GM12878 (cell line): ENCODE measurements around the gene ZNF691. TPM values are rescaled to one million over a fixed set of nuclear protein-coding genes. Genes with fewer than 3 reads are reported as not detected.

Experiments used
- ATAC-seq: fragments of 200-7000 bp; cut with Tn5 transposase; 3 replicates; pipeline ENCODE4 v1.9.1; 2020; ENCODE audit warnings: mild to moderate bottlenecking, moderate library complexity
- BruUV-seq: library from RNA; stranded (reverse); fragments of 400-500 nt; replicated peaks from 2 replicates; lab custom pipeline; 2021; lab: Mats Ljungman, UMichigan
- CTCF ChIA-PET: fragments of 300-600 bp; sonication (Branson Sonifier 250); formaldehyde crosslinking; extraction: SDS; loops from one replicate; lab custom pipeline; 2021; ENCODE audit warnings: inconsistent platforms; lab: Yijun Ruan, JAX
- POLR2A ChIA-PET: fragments of 350-600 bp; formaldehyde crosslinking; extraction: SDS; loops from one replicate; lab custom pipeline; 2021; ENCODE audit warnings: inconsistent platforms; lab: Charles Lee
- RAD21 ChIA-PET: fragments of 300-600 bp; sonication (Branson Sonifier 250); formaldehyde crosslinking; loops from one replicate; lab custom pipeline; 2023; ENCODE audit warnings: antibody characterized with exemption; ENCODE audit not compliant: unreplicated experiment; lab: Charles Lee
- SMC1A ChIA-PET: fragments of 300-600 bp; sonication (Branson Sonifier 250); formaldehyde crosslinking; loops from one replicate; lab custom pipeline; 2023; ENCODE audit not compliant: unreplicated experiment, uncharacterized antibody; lab: Charles Lee
- DNase-seq: peaks from one replicate; pipeline ENCODE4 v3.0.0-alpha.2; 2011; ENCODE audit warnings: low read depth, low spot score
- FAIRE-seq: peaks from 3 replicates; lab custom pipeline; 2011; peaks lifted over from hg19 to GRCh38; lab: Jason Lieb, UNC
- H2AFZ ChIP-seq: 2 replicates; pipeline ENCODE4 v1.6.0; 2011; ENCODE audit warnings: low read depth, low read length, control low read depth; ENCODE audit not compliant: control insufficient read depth
- H3K27ac ChIP-seq: 2 replicates; pipeline ENCODE4 v1.5.1; 2011; ENCODE audit warnings: control low read depth; ENCODE audit not compliant: control insufficient read depth, insufficient read depth
- H3K27me3 ChIP-seq, 2 experiments: replicated peaks in 1 of 2; 2 replicates each; pipeline versions ENCODE4 v1.6.0 to v1.6.1; 2011; ENCODE audit warnings: low read length in 1 of 2; ENCODE audit not compliant: control insufficient read depth in 2 of 2, insufficient read depth in 2 of 2
- H3K36me3 ChIP-seq, 2 experiments: 2 replicates each; pipeline ENCODE4 v1.5.1; 2011; ENCODE audit warnings: low read length in 1 of 2; ENCODE audit not compliant: control insufficient read depth in 2 of 2, insufficient read depth in 2 of 2
- H3K4me1 ChIP-seq: 2 replicates; pipeline ENCODE4 v1.6.1; 2011; ENCODE audit warnings: mild to moderate bottlenecking, low read length, moderate library complexity, mixed read lengths; ENCODE audit not compliant: control insufficient read depth, insufficient read depth
- H3K4me2 ChIP-seq: 2 replicates; pipeline ENCODE4 v1.6.0; 2011; ENCODE audit warnings: control low read depth; ENCODE audit not compliant: control insufficient read depth, insufficient read depth
- H3K4me3 ChIP-seq: fragments of 200-600 bp; sonication (generic); 2 replicates; pipeline ENCODE4 v1.5.1; 2016
- H3K79me2 ChIP-seq: 2 replicates; pipeline ENCODE4 v1.6.0; 2011; ENCODE audit warnings: low read length; ENCODE audit not compliant: control insufficient read depth, insufficient read depth
- H3K9ac ChIP-seq: 2 replicates; pipeline ENCODE4 v1.8.0; 2011; ENCODE audit warnings: low read length, control low read depth, mixed read lengths; ENCODE audit not compliant: control insufficient read depth, insufficient read depth
- H3K9me3 ChIP-seq: replicated peaks from 3 replicates; pipeline ENCODE4 v1.5.1; 2011; ENCODE audit warnings: mild to moderate bottlenecking, low read length; ENCODE audit not compliant: control insufficient read depth, insufficient read depth
- H4K20me1 ChIP-seq: 2 replicates; pipeline ENCODE4 v1.6.0; 2011; ENCODE audit not compliant: control insufficient read depth, insufficient read depth
- CREM ChIP-seq: IDR thresholded peaks from 2 replicates; pipeline ENCODE4 v1.6.1; 2014; ENCODE audit warnings: antibody characterized with exemption, low read depth
- HDAC2 ChIP-seq: fragments of 200-600 bp; sonication (generic); IDR thresholded peaks from 2 replicates; pipeline ENCODE4 v1.6.1; 2017
- JUND ChIP-seq: IDR thresholded peaks from 2 replicates; pipeline ENCODE4 v1.6.1; 2012; ENCODE audit warnings: low read depth, mild to moderate bottlenecking, low read length, improper control_type of control experiment, moderate library complexity
- MAX ChIP-seq: IDR thresholded peaks from 2 replicates; pipeline ENCODE4 v1.6.1; 2012; ENCODE audit warnings: low read depth, low read length, improper control_type of control experiment
- SUZ12 ChIP-seq: fragments of 200-600 bp; sonication (generic); IDR thresholded peaks from one replicate; pipeline ENCODE4 v1.6.1; 2018; ENCODE audit warnings: antibody characterized with exemption, mild to moderate bottlenecking; ENCODE audit not compliant: unreplicated experiment
- WGBS: methylation state at CpG from one replicate; pipeline ENCODE4 v1.1.6; 2016; ENCODE audit warnings: low lambda C conversion rate; ENCODE audit not compliant: insufficient replicate concordance, insufficient coverage; ENCODE audit errors: missing lambda C conversion rate; 5-methylcytosine and 5-hydroxymethylcytosine counted together
- in situ Hi-C: fragments of 300-500 bp; cut with MboI; formaldehyde crosslinking; loops from 9 replicates; pipeline ENCODE4 v1.14.3; 2018; ENCODE audit warnings: mixed read lengths
- intact Hi-C: fragments of 100-400 bp; cut with micrococcal nuclease; formaldehyde crosslinking; loops from one replicate; pipeline ENCODE4 v1.14.2; 2022; ENCODE audit not compliant: unreplicated experiment
- polyA plus RNA-seq, 11 experiments: library from polyadenylated mRNA; depleted of rRNA in 4 of 11; unstranded in 6 of 11; stranded (reverse) in 5 of 11; fragments of >200 nt; fragmentation: Nextera tagmentation in 4 of 11; fragmentation: Illumina TruSeq in 1 of 11; extraction: Ambion mirVana in 4 of 11; extraction: Trizol in 1 of 11; gene quantifications; 1 replicate in 1 of 11; 2 replicates in 10 of 11; pipeline versions ENCODE4 v1.2.1 to v1.2.3, GENCODE V29; 2011 to 2016; ENCODE audit warnings: inconsistent platforms in 2 of 11, missing spikeins in 2 of 11, low read depth in 1 of 11
- total RNA-seq, 4 experiments: library from RNA; depleted of rRNA in 3 of 4; stranded (reverse); fragments of >200 nt in 3 of 4; fragmentation: Illumina TruSeq in 1 of 4; extraction: Trizol in 1 of 4; gene quantifications; 2 replicates each; pipeline versions ENCODE4 v1.2.1 to v1.2.3, GENCODE V29; 2013 to 2021
- TF ChIP-seq, protein P1 (sequence below): fragments of 450-650 bp; IDR thresholded peaks from 2 replicates; pipeline ENCODE4 v1.6.1; 2016; ENCODE audit warnings: mild to moderate bottlenecking, moderate library complexity, borderline replicate concordance

The ZNF691 gene
- total and polyA plus RNA-seq, 10 of the 15 experiments (the other 5 are each of a cell fraction or from before 2014, with no cell fraction given): 8.5 to 16.2 (median 12.2) TPM

GRCh38 chr1:42848823-42849537, 2.6 kb downstream of the ZNF691 start:
- H3K9me3 ChIP-seq: no peaks in the 10 kb centered on the region; the same call in 1 of the 3 replicates
- no peak for DNase-seq
- WGBS: 98% methylated on average over 2 of the region's 2 CpGs
- SMC1A ChIA-PET: interaction anchor here (0.9 to 3.7 kb wide), 7 partner anchors 9 to 225 kb away, joined by 3 to 25 read pairs (median 3); no protein-coding TSS in a partner anchor
- TF ChIP-seq, protein P1, sequence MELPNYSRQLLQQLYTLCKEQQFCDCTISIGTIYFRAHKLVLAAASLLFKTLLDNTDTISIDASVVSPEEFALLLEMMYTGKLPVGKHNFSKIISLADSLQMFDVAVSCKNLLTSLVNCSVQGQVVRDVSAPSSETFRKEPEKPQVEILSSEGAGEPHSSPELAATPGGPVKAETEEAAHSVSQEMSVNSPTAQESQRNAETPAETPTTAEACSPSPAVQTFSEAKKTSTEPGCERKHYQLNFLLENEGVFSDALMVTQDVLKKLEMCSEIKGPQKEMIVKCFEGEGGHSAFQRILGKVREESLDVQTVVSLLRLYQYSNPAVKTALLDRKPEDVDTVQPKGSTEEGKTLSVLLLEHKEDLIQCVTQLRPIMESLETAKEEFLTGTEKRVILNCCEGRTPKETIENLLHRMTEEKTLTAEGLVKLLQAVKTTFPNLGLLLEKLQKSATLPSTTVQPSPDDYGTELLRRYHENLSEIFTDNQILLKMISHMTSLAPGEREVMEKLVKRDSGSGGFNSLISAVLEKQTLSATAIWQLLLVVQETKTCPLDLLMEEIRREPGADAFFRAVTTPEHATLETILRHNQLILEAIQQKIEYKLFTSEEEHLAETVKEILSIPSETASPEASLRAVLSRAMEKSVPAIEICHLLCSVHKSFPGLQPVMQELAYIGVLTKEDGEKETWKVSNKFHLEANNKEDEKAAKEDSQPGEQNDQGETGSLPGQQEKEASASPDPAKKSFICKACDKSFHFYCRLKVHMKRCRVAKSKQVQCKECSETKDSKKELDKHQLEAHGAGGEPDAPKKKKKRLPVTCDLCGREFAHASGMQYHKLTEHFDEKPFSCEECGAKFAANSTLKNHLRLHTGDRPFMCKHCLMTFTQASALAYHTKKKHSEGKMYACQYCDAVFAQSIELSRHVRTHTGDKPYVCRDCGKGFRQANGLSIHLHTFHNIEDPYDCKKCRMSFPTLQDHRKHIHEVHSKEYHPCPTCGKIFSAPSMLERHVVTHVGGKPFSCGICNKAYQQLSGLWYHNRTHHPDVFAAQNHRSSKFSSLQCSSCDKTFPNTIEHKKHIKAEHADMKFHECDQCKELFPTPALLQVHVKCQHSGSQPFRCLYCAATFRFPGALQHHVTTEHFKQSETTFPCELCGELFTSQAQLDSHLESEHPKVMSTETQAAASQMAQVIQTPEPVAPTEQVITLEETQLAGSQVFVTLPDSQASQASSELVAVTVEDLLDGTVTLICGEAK: peak; percentile 88
- TF ChIP-seq SUZ12 (no peak), MAX (no peak), JUND (no peak), CREM (no peak), HDAC2 (no peak)
- TF ChIP-seq, all 136 proteins: peak for 1
- Histone ChIP-seq H3K9ac (no peak overlapping the region), H3K4me2 (no peak overlapping the region), H3K27me3 (no peaks in the 10 kb centered on the region), H4K20me1 (no peaks in the 10 kb centered on the region), H3K79me2 (peaks cover 30% of the 10 kb centered on the region), H3K4me3 (0 out of 2 replicates have a peak overlapping the region, but pooled peaks have one; percentile 97), H3K36me3 (peaks cover 8 to 10% of the 10 kb centered on the region in 2 experiments; a peak in 3 of 4 replicates), H2AFZ (no peak overlapping the region), H3K27ac (no peak overlapping the region), H3K4me1 (peaks cover 6% of the 10 kb centered on the region; the same call in 1 of the 2 replicates)
- ChIA-PET RAD21 (interaction anchor here (0.6 to 3.5 kb wide), 5 partner anchors 31 to 1096 kb away, joined by 3 to 18 read pairs (median 6); partner anchors contain the start of genes C1orf50, ERMAP, P3H1 and SVBP), POLR2A (interaction anchor here (1.2 to 4.8 kb wide), 3 partner anchors 33 to 166 kb away, joined by 5 to 53 read pairs (median 5); partner anchors contain the start of genes C1orf50, P3H1 and YBX1), CTCF (interaction anchor here (0.6 to 1.5 kb wide), 4 partner anchors 13 to 1936 kb away, joined by 3 to 5 read pairs (median 4); no protein-coding TSS in a partner anchor)
- in situ Hi-C loops: no loop called here
- intact Hi-C loops: loop anchor here (5.0 kb wide), 1 partner anchor 82 kb away; the partner anchor contains the start of genes C1orf50 and P3H1
- BruUV-seq: no TSS peak
- no peak for FAIRE-seq
- ATAC-seq: no peak
